Ureter (tissue), 1 donor: Measurements from ENCODE around the gene APCDD1. TPM values are rescaled to one million over a fixed set of nuclear protein-coding genes. Genes with fewer than 3 reads are reported as not detected.
"Not testable (repeated sequence)": the region's sequence is repeated elsewhere in the genome, so short reads cannot be mapped to it uniquely, and the experiment has no call there.

Experiments used
- DNase-seq: peaks from one replicate; pipeline ENCODE4 v3.0.0-alpha.2; 2020; ENCODE audit warnings: low spot score
- total RNA-seq: library from RNA; stranded (reverse); gene quantifications from one replicate; pipeline ENCODE4 v1.2.4, GENCODE V29; 2023
- donor health status: DM: yes; HTN: yes; CAD: no.

The APCDD1 gene
- total RNA-seq, 1 donor from 2014 or later: 98.4 TPM

DNA sequence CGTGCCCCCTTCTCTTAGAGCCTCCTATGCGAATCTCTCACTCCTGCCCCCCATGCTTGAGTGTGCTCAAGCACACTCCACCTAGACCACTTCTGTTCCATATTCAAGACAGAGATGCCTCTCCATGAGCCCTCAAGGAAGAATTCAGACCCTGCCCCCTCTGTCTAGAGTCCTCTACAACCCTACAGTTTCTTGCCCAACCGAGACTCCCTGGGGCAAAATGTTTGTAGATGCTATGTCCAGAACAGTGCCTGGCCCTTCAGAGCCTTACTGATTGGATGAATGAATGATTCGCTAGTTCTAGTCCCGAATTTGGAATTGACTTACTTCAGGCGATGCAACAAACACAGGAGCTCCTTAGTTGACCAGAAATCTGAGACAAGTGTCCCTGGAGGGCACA is 8.7 kb downstream of the APCDD1 start:
- DNase-seq: no peak

- no peak for DNase-seq
These were observed 9.3 kb downstream of the APCDD1 start for GRCh38 chr18:10463741-10464140.

- DNase-seq: not testable (repeated sequence)
These were observed 9.8 kb downstream of the APCDD1 start for GRCh38 chr18:10464161-10464648.

GRCh38 chr18:10465174-10465939 is 10.9 kb downstream of the APCDD1 start:
- DNase-seq: no peak

DNA sequence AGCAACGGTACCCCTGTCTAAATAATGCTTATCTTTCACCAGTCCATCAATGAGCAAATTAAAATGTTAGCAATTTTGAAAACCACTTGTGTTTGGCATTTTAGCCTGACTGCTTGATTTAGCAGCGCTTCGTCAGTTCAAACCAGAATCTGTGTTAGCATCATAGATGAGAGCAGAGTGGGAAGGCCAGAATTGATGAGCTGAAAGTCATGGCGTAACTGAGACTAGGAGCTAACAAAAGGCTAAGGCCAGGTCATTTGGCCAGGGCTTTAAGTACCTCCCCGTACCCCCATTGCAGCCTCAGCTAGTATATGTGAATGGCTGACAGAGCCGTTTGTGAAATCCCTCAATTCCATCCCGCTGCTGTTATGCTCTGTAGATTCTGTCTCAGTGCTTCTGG is 16.0 kb downstream of the APCDD1 start:
- DNase-seq: no peak

- DNase-seq: no peak
These were observed 17.1 kb downstream of the APCDD1 start for GRCh38 chr18:10471574-10471973.

- DNase-seq: no peak
These were observed 18.7 kb downstream of the APCDD1 start for GRCh38 chr18:10473132-10473531.

GRCh38 chr18:10474309-10474708 is 19.9 kb downstream of the APCDD1 start:
- no peak for DNase-seq

GRCh38 chr18:10475276-10475653 is 20.8 kb downstream of the APCDD1 start:
- no peak for DNase-seq

DNA sequence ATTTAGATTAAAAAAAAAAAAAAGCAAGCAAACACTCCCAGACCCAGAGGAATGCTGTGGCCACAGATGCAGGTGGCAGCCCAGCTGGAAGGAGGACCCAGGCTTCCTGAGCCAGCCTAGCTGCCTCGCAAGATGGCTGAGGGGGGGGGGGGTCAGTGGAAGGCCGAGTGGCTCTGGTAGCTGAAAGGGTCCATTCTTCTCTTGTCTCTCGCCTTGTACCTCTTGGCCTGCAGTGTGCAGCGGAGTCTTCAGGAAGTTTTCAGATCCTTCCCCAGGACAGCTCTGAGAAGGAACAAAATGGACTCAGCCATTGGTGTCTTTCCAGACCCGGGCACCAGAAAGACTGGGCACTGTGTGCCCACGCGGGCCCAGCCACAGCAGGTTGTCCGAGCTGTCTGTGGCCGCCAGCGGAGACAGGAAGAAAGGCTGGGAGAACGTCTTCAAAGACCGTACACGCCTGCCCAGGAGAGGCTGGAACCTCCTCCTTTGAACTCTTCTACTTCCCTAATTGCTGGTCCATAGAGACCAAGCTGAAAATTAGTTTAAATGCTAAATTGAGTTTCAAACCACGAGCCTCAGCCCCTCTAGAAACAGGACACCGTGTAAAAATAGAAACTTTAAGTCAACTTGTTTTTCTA is 21.3 kb downstream of the APCDD1 start:
- DNase-seq: no peak

DNA sequence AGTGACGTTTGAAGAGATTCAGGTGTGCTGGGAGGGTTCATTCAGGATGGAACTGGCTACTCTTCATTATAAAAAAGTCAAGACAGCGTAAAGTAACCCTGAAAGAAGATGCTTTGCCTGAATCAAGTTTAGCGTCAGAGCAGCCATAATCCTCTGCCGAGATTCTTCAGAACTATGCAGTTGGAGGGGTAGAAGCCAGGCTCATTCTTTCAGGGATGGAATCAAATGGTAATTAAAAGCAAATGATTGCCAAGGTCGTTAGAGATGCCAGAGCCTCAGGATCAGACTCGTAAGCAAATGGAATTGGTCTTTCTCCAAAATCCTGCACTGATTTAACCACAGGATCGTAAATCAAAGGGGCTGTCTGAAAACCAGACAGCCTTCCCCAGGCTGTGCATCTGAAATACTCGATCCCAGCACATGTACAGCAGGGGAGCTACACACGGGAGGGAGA is 21.9 kb downstream of the APCDD1 start:
- no peak for DNase-seq

DNA sequence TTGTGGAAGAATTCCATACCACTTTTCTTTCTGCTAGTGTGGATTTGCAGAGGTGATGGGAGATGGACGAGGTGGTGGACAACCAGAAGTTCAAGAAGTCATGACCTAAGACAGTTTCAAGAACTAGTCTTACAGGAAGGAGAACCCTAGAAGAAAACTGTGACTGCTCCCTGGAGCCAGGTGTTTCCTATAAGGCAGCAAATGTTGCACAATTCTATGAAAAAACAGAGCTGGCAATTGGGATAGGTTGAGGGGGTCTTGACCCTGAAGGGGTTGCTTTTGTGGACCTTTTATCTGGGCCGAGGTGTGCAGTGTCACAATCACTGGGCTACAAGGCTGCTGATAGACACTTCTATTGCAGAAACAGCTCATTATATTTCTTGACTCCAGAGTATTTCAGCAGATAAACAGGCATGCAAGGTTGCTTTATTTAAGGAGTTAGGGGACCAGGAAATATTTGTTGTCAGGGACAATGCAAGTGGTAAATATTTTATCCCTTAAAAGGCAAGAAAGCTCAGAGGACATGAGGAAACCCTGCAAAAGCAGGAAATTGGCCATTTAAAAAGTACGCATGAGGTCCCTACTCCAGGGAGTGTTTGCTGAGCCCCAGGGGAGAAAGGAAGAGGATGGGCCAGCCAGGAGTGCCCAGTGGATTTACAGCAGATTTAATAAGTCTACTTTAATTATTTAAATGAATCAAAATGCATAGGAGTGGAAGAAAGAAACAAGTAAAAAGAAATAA is 22.9 kb downstream of the APCDD1 start:
- DNase-seq: no peak

GRCh38 chr18:10477863-10478260 is 23.4 kb downstream of the APCDD1 start:
- DNase-seq: no peak

- DNase-seq: no peak
These were observed 27.4 kb downstream of the APCDD1 start for GRCh38 chr18:10481831-10482230.

DNA sequence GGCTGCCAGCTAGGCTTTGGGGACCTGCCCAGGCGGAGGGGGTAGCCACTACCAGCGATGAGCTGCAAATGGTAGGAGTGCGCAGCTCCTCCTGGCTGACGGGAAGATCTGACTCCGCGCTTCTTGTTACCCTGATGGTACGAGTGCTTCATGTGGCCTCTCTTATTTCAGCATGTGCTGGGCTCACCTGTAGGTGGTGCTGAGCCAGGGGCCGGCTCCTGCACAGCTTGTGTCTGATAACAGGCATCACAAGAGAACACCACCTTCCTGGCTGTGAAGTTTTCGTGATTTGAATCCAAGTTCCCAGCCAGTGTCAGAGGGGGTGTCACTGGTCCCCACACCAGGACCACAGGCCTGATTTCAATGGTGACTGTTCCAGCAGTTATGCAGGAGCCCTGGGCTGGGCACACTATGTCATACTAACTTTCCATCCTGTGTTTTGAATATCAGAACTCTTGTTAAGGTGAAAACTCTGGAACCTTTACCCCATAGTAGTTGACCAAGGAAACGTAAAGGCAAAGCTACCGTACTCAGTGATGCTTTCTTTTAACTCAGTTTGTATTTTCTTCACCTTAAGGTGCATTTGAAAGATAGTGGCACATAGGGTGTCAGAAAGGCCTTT is 28.0 kb downstream of the APCDD1 start:
- no peak for DNase-seq

DNA sequence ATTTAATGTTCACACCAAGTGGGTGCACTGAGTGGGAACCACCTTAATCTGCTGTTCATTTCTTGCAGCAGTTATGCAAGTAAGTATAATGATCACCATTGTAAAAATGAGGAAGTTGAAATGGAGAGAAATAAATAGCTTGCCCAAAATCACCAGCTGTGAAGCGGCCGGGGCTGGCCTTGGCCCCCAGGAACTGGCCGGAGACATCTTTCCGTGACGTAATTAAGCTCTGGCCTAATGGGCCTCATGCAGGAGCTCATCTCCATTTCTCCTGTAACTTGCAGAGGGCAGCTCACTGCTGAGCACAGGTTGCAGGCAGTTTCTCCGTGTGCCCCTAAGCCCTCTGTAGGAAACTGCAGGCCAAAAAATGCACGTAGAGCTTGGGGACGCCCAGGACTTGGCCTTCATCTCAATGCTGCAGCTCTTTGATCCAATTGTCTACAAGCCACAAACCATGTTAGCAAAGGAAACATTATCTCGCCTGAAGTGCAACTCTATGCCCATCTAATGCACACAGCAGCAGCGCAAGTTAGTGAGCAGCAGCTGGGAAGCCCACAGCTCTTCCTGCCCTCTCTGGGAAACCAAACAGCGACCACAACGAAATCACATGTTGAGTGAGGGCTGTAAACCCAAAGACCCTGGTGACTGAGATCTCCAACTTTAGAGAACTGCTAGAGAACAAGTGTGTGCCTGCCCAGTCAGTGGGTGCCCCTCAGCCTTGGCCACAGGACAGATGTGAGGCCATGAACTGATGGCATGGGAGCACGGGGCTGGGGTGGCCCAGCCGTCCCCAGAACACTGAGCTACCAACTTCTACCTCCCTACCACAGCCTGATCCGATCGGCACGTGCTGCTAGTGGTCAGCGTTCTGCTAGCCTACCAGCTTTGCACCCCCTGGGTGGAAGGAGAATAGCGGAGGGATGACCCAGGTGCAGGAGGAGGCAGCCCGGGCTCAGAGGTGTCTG is 28.8 kb downstream of the APCDD1 start:
- DNase-seq: no peak

GRCh38 chr18:10485475-10485874 is 31.0 kb downstream of the APCDD1 start:
- DNase-seq: no peak

- no peak for DNase-seq
These were observed 31.9 kb downstream of the APCDD1 start for GRCh38 chr18:10486362-10486761.

DNA sequence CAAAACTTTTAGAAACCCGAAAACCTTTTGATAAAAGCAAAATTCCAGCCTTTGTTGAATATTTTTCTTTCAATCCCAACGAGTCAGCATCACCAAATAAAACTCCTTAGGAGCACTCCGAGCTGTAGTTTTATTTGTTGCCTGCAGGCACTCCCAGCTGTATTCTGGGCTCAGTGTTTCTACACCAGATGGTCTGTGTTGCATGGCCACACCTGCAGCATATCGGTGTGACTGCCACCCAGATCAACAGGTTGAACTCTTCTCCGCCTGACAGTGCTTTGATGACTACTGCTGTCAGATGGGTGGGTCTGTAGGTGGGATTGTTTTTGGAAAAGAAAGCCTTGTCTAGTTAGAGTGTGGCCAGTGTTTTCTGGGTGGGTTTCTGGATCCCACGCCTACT is 32.7 kb downstream of the APCDD1 start:
- no peak for DNase-seq

GRCh38 chr18:10488017-10488416 is 33.6 kb downstream of the APCDD1 start:
- DNase-seq: no peak
